H1 (cell line): ENCODE data around the gene ASTN2.

Source experiments
- CTCF ChIP-seq, 3 experiments: IDR thresholded peaks; 1 replicate in 2 of 3; 2 replicates in 1 of 3; pipeline versions ENCODE4 v1.5.1 to v1.6.1; 2011; ENCODE audit warnings: low read length in 3 of 3, mild to moderate bottlenecking in 3 of 3, inconsistent platforms in 2 of 3, low read depth in 1 of 3, moderate library complexity in 1 of 3; ENCODE audit not compliant: insufficient read depth in 1 of 3; ENCODE audit errors: control extremely low read depth in 1 of 3
- HDAC2 ChIP-seq, 2 experiments: fragments of 300-600 bp in 1 of 2; sonication (generic) in 1 of 2; IDR thresholded peaks; 2 replicates each; pipeline ENCODE4 v1.6.1; 2011 to 2012; ENCODE audit warnings: low read depth in 2 of 2, low read length in 2 of 2, mild to moderate bottlenecking in 2 of 2, moderate library complexity in 2 of 2, borderline replicate concordance in 1 of 2, inconsistent platforms in 1 of 2
- MAFK ChIP-seq: IDR thresholded peaks from 2 replicates; pipeline ENCODE4 v1.6.1; 2012; ENCODE audit warnings: low read depth, mild to moderate bottlenecking, improper control_type of control experiment, low read length
- POLR2AphosphoS5 ChIP-seq: IDR thresholded peaks from 2 replicates; pipeline ENCODE4 v1.6.1; 2011; ENCODE audit warnings: low read depth, low read length
- ZNF274 ChIP-seq: IDR thresholded peaks from 2 replicates; pipeline ENCODE4 v1.7.0; 2012; ENCODE audit warnings: low read length, borderline replicate concordance; ENCODE audit errors: extremely low read depth

- TF ChIP-seq CTCF (IDR thresholded peaks at IDR 0.05; ENCODE audit: control extremely low read depth in 1 of 3, insufficient read depth in 1 of 3, low read depth in 1 of 3, low read length in 3 of 3), result no peak
- no peak for TF ChIP-seq POLR2AphosphoS5
- no peak for TF ChIP-seq MAFK
- TF ChIP-seq HDAC2 (IDR thresholded peaks at IDR 0.05; ENCODE audit: borderline replicate concordance in 1 of 2, low read depth in 2 of 2, low read length in 2 of 2), result no peak
- no peak for TF ChIP-seq ZNF274
Measured at GRCh38 chr9:117120061-117120460, 294.8 kb downstream of the ASTN2 start.
